H1 (cell line): ENCODE data around the gene SLC1A1. TPM values are rescaled to one million over a fixed set of nuclear protein-coding genes. Genes with fewer than 3 reads are reported as not detected.
A peak's percentile ranks its signal among the peaks of the same experiment; 100 is the strongest.

Experiments
- CTCF ChIA-PET: fragments of 300-600 bp; sonication (Branson Sonifier 250); formaldehyde crosslinking; loops from one replicate; lab custom pipeline; 2021; ENCODE audit not compliant: partially characterized antibody; lab: Charles Lee
- POLR2A ChIA-PET: fragments of 300-600 bp; sonication (Branson Sonifier 250); formaldehyde crosslinking; loops from one replicate; lab custom pipeline; 2021; ENCODE audit warnings: inconsistent platforms; ENCODE audit not compliant: partially characterized antibody; lab: Charles Lee
- DNase-seq, 2 experiments: peaks; one replicate each; pipeline versions ENCODE4 v3.0.0 to v3.0.0-alpha.2; 2010 to 2022; ENCODE audit warnings: low spot score in 2 of 2, low read depth in 1 of 2, mixed read lengths in 1 of 2
- FAIRE-seq: peaks from 2 replicates; lab custom pipeline; 2011; peaks lifted over from hg19 to GRCh38; lab: Jason Lieb, UNC
- H2AFZ ChIP-seq: 2 replicates; pipeline ENCODE4 v1.8.1; 2012; ENCODE audit warnings: low read length, inconsistent platforms
- H2AK5ac ChIP-seq: 2 replicates; pipeline ENCODE4 v1.6.1; 2013; ENCODE audit warnings: low read depth, low read length
- H2BK120ac ChIP-seq: replicated peaks from 2 replicates; pipeline ENCODE3; 2013; ENCODE audit warnings: low read depth, low read length, inconsistent platforms
- H2BK12ac ChIP-seq: 2 replicates; pipeline ENCODE4 v1.6.1; 2013; ENCODE audit warnings: low read depth, low read length
- H2BK15ac ChIP-seq: 2 replicates; pipeline ENCODE4 v1.6.1; 2013; ENCODE audit warnings: low read length
- H2BK20ac ChIP-seq: 2 replicates; pipeline ENCODE4 v1.6.1; 2013; ENCODE audit warnings: low read length
- H2BK5ac ChIP-seq: 2 replicates; pipeline ENCODE4 v1.6.1; 2013; ENCODE audit warnings: low read depth, low read length
- H3K14ac ChIP-seq: 2 replicates; pipeline ENCODE4 v1.6.1; 2013; ENCODE audit warnings: inconsistent platforms; ENCODE audit not compliant: insufficient read length
- H3K18ac ChIP-seq: 2 replicates; pipeline ENCODE4 v1.6.1; 2013; ENCODE audit warnings: low read length; ENCODE audit errors: extremely low read depth
- H3K23ac ChIP-seq: 2 replicates; pipeline ENCODE4 v1.6.1; 2013; ENCODE audit warnings: inconsistent platforms; ENCODE audit not compliant: insufficient read length
- H3K23me2 ChIP-seq: 2 replicates; pipeline ENCODE4 v1.6.1; 2013; ENCODE audit warnings: low read depth, low read length
- H3K27ac ChIP-seq: 2 replicates; pipeline ENCODE4 v1.6.1; 2011; ENCODE audit warnings: low read depth, low read length, inconsistent platforms
- H3K27me3 ChIP-seq, 4 experiments: replicated peaks in 1 of 4; 1 replicate in 1 of 4; 2 replicates in 3 of 4; pipeline versions ENCODE4 v1.6.1 to v1.8.1; 2011 to 2013; ENCODE audit warnings: low read length in 3 of 4, mild to moderate bottlenecking in 3 of 4, inconsistent platforms in 2 of 4, mixed read lengths in 2 of 4, moderate library complexity in 1 of 4; ENCODE audit not compliant: control insufficient read depth in 3 of 4, insufficient read depth in 3 of 4; ENCODE audit errors: extremely low read depth in 1 of 4
- H3K36me3 ChIP-seq, 4 experiments: 2 replicates each; pipeline versions ENCODE4 v1.6.1 to v1.8.1; 2011 to 2013; ENCODE audit warnings: mild to moderate bottlenecking in 4 of 4, low read length in 3 of 4, moderate library complexity in 2 of 4, control low read depth in 1 of 4, inconsistent platforms in 1 of 4; ENCODE audit not compliant: insufficient read depth in 4 of 4, control insufficient read depth in 2 of 4
- H3K4ac ChIP-seq: replicated peaks from 2 replicates; pipeline ENCODE3; 2013; ENCODE audit warnings: low read length, low read depth, mixed read lengths, inconsistent platforms; ENCODE audit not compliant: insufficient read length
- H3K4me1 ChIP-seq, 4 experiments: replicated peaks in 1 of 4; 1 replicate in 1 of 4; 2 replicates in 3 of 4; pipeline versions ENCODE4 v1.6.1 to v1.8.1; 2011 to 2013; ENCODE audit warnings: low read length in 3 of 4, inconsistent platforms in 2 of 4, mixed read lengths in 1 of 4; ENCODE audit not compliant: insufficient read depth in 4 of 4, control insufficient read depth in 3 of 4
- H3K4me2 ChIP-seq, 2 experiments: 2 replicates each; pipeline versions ENCODE4 v1.6.1 to v1.8.1; 2011 to 2013; ENCODE audit warnings: low read depth in 2 of 2, low read length in 2 of 2, control low read depth in 1 of 2, inconsistent platforms in 1 of 2, mild to moderate bottlenecking in 1 of 2; ENCODE audit not compliant: insufficient read depth in 1 of 2
- H3K4me3 ChIP-seq, 4 experiments: fragments of 200-600, 300-600 bp in 1 of 4; sonication (generic), shearing (Covaris generic), sonication (Bioruptor Twin) in 1 of 4; 2 replicates each; pipeline versions ENCODE4 v1.5.1 to v1.8.1; 2011 to 2016; ENCODE audit warnings: low read length in 4 of 4, low read depth in 3 of 4, control low read depth in 2 of 4, inconsistent platforms in 2 of 4, mild to moderate bottlenecking in 2 of 4, mixed read lengths in 1 of 4, moderate library complexity in 1 of 4; ENCODE audit not compliant: insufficient read depth in 2 of 4; ENCODE audit errors: extremely low read depth in 1 of 4
- H3K56ac ChIP-seq: replicated peaks from 2 replicates; pipeline ENCODE3; 2013; ENCODE audit warnings: low read depth, mild to moderate bottlenecking, mixed read lengths, low read length, inconsistent platforms; ENCODE audit not compliant: insufficient read length
- H3K79me1 ChIP-seq: 2 replicates; pipeline ENCODE4 v1.6.1; 2013; ENCODE audit warnings: low read depth, low read length, control low read depth
- H3K79me2 ChIP-seq, 2 experiments: 2 replicates each; pipeline versions ENCODE4 v1.6.1 to v1.8.1; 2012 to 2013; ENCODE audit warnings: low read length in 2 of 2, mild to moderate bottlenecking in 2 of 2, inconsistent platforms in 1 of 2; ENCODE audit not compliant: insufficient read depth in 2 of 2, control insufficient read depth in 1 of 2
- H3K9ac ChIP-seq, 4 experiments: replicated peaks in 1 of 4; 1 replicate in 1 of 4; 2 replicates in 3 of 4; pipeline versions ENCODE4 v1.6.1 to v1.8.1; 2011 to 2013; ENCODE audit warnings: low read depth in 3 of 4, low read length in 3 of 4, control low read depth in 2 of 4, mild to moderate bottlenecking in 2 of 4, moderate library complexity in 2 of 4, inconsistent platforms in 1 of 4; ENCODE audit errors: extremely low read depth in 1 of 4
- H3K9me3 ChIP-seq, 2 experiments: 2 replicates each; pipeline versions ENCODE4 v1.6.1 to v1.8.1; 2012 to 2013; ENCODE audit warnings: mild to moderate bottlenecking in 2 of 2, moderate library complexity in 2 of 2, control low read depth in 1 of 2, inconsistent platforms in 1 of 2, low read depth in 1 of 2, low read length in 1 of 2, mixed read lengths in 1 of 2; ENCODE audit not compliant: insufficient read depth in 2 of 2
- H4K20me1 ChIP-seq, 2 experiments: replicated peaks in 1 of 2; 2 replicates each; pipeline versions ENCODE3 to v1.8.1; 2011 to 2013; ENCODE audit warnings: inconsistent platforms in 2 of 2, low read length in 2 of 2, mild to moderate bottlenecking in 1 of 2; ENCODE audit not compliant: insufficient read depth in 2 of 2, control insufficient read depth in 1 of 2
- H4K5ac ChIP-seq: 2 replicates; pipeline ENCODE4 v1.6.1; 2013; ENCODE audit warnings: low read length, low read depth, mixed read lengths, inconsistent platforms; ENCODE audit not compliant: insufficient read length
- H4K8ac ChIP-seq: 2 replicates; pipeline ENCODE4 v1.8.0; 2013; ENCODE audit warnings: mild to moderate bottlenecking, moderate library complexity, low read length, inconsistent platforms; ENCODE audit not compliant: insufficient read depth; ENCODE audit errors: extremely low read depth
- H4K91ac ChIP-seq: replicated peaks from 2 replicates; pipeline ENCODE3; 2013; ENCODE audit warnings: low read length, mixed read lengths, inconsistent platforms; ENCODE audit not compliant: insufficient read length
- BCL11A ChIP-seq, 2 experiments: IDR thresholded peaks; one replicate each; pipeline ENCODE4 v1.6.1; 2011; ENCODE audit warnings: low read depth in 2 of 2, low read length in 2 of 2, mild to moderate bottlenecking in 2 of 2
- EZH2 ChIP-seq: fragments of 200-600 bp; sonication (generic); IDR thresholded peaks from 2 replicates; pipeline ENCODE4 v1.7.1; 2012; ENCODE audit warnings: low read depth, mild to moderate bottlenecking, moderate library complexity, low read length, inconsistent platforms; ENCODE audit not compliant: severe bottlenecking
- HDAC2 ChIP-seq, 2 experiments: fragments of 300-600 bp in 1 of 2; sonication (generic) in 1 of 2; IDR thresholded peaks; 2 replicates each; pipeline ENCODE4 v1.6.1; 2011 to 2012; ENCODE audit warnings: low read depth in 2 of 2, low read length in 2 of 2, mild to moderate bottlenecking in 2 of 2, moderate library complexity in 2 of 2, borderline replicate concordance in 1 of 2, inconsistent platforms in 1 of 2
- NANOG ChIP-seq: IDR thresholded peaks from 2 replicates; pipeline ENCODE4 v1.6.1; 2011; ENCODE audit warnings: low read length, low read depth, mild to moderate bottlenecking, inconsistent platforms; ENCODE audit not compliant: insufficient read depth, poor library complexity, severe bottlenecking
- RAD21 ChIP-seq, 2 experiments: IDR thresholded peaks in 1 of 2; conservative IDR thresholded peaks in 1 of 2; 2 replicates each; pipeline ENCODE4 v1.6.1; 2011; ENCODE audit warnings: low read depth in 2 of 2, low read length in 2 of 2, improper control_type of control experiment in 1 of 2, inconsistent platforms in 1 of 2, mild to moderate bottlenecking in 1 of 2, moderate library complexity in 1 of 2
- RFX5 ChIP-seq: IDR thresholded peaks from 2 replicates; pipeline ENCODE4 v1.6.1; 2011; ENCODE audit warnings: low read depth, low read length, improper control_type of control experiment, borderline replicate concordance
- RNF2 ChIP-seq: fragments of 200-900, 300-1000 bp; sonication (generic); IDR thresholded peaks from 2 replicates; pipeline ENCODE4 v1.7.1; 2016; ENCODE audit warnings: borderline replicate concordance, low read depth, mild to moderate bottlenecking, antibody characterized with exemption, low read length; ENCODE audit not compliant: poor library complexity, severe bottlenecking; ENCODE audit errors: missing control alignments
- SIRT6 ChIP-seq: IDR thresholded peaks from one replicate; pipeline ENCODE4 v1.7.1; 2012; ENCODE audit warnings: low read length, inconsistent platforms
- TAF1 ChIP-seq: IDR thresholded peaks from 2 replicates; pipeline ENCODE4 v1.6.1; 2011; ENCODE audit warnings: mild to moderate bottlenecking, low read depth, low read length
- TEAD4 ChIP-seq: IDR thresholded peaks from 2 replicates; pipeline ENCODE4 v1.6.1; 2012; ENCODE audit warnings: low read depth, low read length, inconsistent platforms, mixed read lengths
- YY1 ChIP-seq: IDR thresholded peaks from 2 replicates; pipeline ENCODE4 v1.6.1; 2011; ENCODE audit warnings: low read depth, mild to moderate bottlenecking, low read length
- WGBS, 2 experiments: shearing (Covaris generic) in 1 of 2; methylation state at CpG; one replicate each; pipeline versions ENCODE4 v1.1.6 to v1.1.7; 2013 to 2015; ENCODE audit warnings: low lambda C conversion rate in 2 of 2, mixed read lengths in 2 of 2, inconsistent platforms in 1 of 2, low coverage in 1 of 2, missing lambda C conversion rate in 1 of 2; ENCODE audit not compliant: insufficient replicate concordance in 2 of 2, insufficient coverage in 1 of 2, insufficient read length in 1 of 2; ENCODE audit errors: extremely low coverage in 1 of 2, missing lambda C conversion rate in 1 of 2; 5-methylcytosine and 5-hydroxymethylcytosine counted together
- polyA plus RNA-seq, 7 experiments: library from polyadenylated mRNA; depleted of rRNA in 3 of 7; stranded (reverse) in 5 of 7; unstranded in 2 of 7; fragments of >200 nt in 5 of 7; fragments of 200-250 nt in 2 of 7; gene quantifications; 1 replicate in 5 of 7; 2 replicates in 1 of 7; 4 replicates in 1 of 7; pipeline versions ENCODE4 v1.2.1 to v1.2.3, GENCODE V29; 2011 to 2013; ENCODE audit warnings: missing spikeins in 2 of 7, mixed read lengths in 2 of 7
- total RNA-seq: library from RNA; stranded (reverse); fragmentation: NEBNext Ultra II Directional; extraction: Animal tissue kit (Norgen Biotek cat#: 25700); gene quantifications from 2 replicates; pipeline ENCODE4 v1.2.1, GENCODE V29; 2021
- TF ChIP-seq, protein P1 (sequence below): IDR thresholded peaks from 2 replicates; pipeline ENCODE4 v1.6.1; 2012; ENCODE audit warnings: inconsistent platforms

The SLC1A1 gene
- total and polyA plus RNA-seq, 2 of the 8 experiments (the other 6 are each of a cell fraction or from before 2014, with no cell fraction given) = 4.7 to 11.7 TPM

GRCh38 chr9:4489562-4489918 lies 728 bp upstream of the SLC1A1 start:
- H3K9me3 ChIP-seq = no peaks in the 10 kb centered on the region
- no peak overlapping the region; a peak in 1 of 7 replicates for H3K9ac ChIP-seq
- H2AFZ ChIP-seq = peak overlapping the region; percentile 97
- no peak overlapping the region for H2BK12ac ChIP-seq
- no peaks in the 10 kb centered on the region for H3K79me1 ChIP-seq
- H4K91ac ChIP-seq = no peak overlapping the region
- TF ChIP-seq TAF1 = no peak
- TF ChIP-seq HDAC2 (IDR thresholded peaks at IDR 0.05; ENCODE audit: borderline replicate concordance in 1 of 2, low read depth in 2 of 2, low read length in 2 of 2) = no peak
- TF ChIP-seq BCL11A (IDR thresholded peaks at IDR 0.05; ENCODE audit: low read depth in 2 of 2, low read length in 2 of 2) = no peak
- no peak for TF ChIP-seq YY1
- TF ChIP-seq RFX5 = no peak
- TF ChIP-seq TEAD4 = no peak
- TF ChIP-seq RNF2 = no peak
- no peak for TF ChIP-seq NANOG
- TF ChIP-seq, protein P1, sequence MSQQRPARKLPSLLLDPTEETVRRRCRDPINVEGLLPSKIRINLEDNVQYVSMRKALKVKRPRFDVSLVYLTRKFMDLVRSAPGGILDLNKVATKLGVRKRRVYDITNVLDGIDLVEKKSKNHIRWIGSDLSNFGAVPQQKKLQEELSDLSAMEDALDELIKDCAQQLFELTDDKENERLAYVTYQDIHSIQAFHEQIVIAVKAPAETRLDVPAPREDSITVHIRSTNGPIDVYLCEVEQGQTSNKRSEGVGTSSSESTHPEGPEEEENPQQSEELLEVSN = no peak
- TF ChIP-seq EZH2 = no peak
- TF ChIP-seq SIRT6 = no peak
- no peak for TF ChIP-seq RAD21 (IDR thresholded peaks at IDR 0.05 in 1 of 2, conservative IDR thresholded peaks at IDR 0.05 in 1 of 2; ENCODE audit: low read depth in 2 of 2, low read length in 2 of 2)
- 8% methylated on average over 8 of the region's 8 CpGs; no CpG with 5 or more reads in 1 of the 2 experiments for WGBS, 2 experiments
- no peaks in the 10 kb centered on the region for H3K79me2 ChIP-seq
- H3K36me3 ChIP-seq = no peaks in the 10 kb centered on the region
- peaks cover 0 to 10% (median 2%) of the 10 kb centered on the region in 4 experiments; a peak in 5 of 7 replicates for H3K4me1 ChIP-seq
- no peak overlapping the region for H4K8ac ChIP-seq
- no peak overlapping the region for H4K5ac ChIP-seq
- POLR2A ChIA-PET = no interaction called here
- H4K20me1 ChIP-seq = no peaks in the 10 kb centered on the region
- H3K27me3 ChIP-seq = peaks cover 4 to 27% (median 17%) of the 10 kb centered on the region in 4 experiments; a peak in 6 of 7 replicates
- H2AK5ac ChIP-seq = no peak overlapping the region
- H2BK20ac ChIP-seq = no peak overlapping the region
- H3K23ac ChIP-seq = no peak overlapping the region
- no peak overlapping the region for H3K27ac ChIP-seq
- peaks cover 22% of the 10 kb centered on the region; the same call in 1 of the 2 replicates for H3K23me2 ChIP-seq
- no peak overlapping the region for H2BK5ac ChIP-seq
- FAIRE-seq = no peak
- peak in 1 of 2 experiments; percentile 53 for DNase-seq
- no peak overlapping the region for H3K18ac ChIP-seq
- CTCF ChIA-PET = interaction anchor here (0.7 to 2.0 kb wide), 2 partner anchors 11 to 60 kb away, joined by 3 to 8 read pairs; no protein-coding TSS in a partner anchor
- H3K4me2 ChIP-seq = peak overlapping the region; percentile 90 to 96
- no peak overlapping the region for H3K4ac ChIP-seq
- H2BK120ac ChIP-seq = no peak overlapping the region
- no peak overlapping the region for H3K14ac ChIP-seq
- peak overlapping the region; percentile 50 to 69 (median 65) for H3K4me3 ChIP-seq
- H3K56ac ChIP-seq = no peak overlapping the region
- no peak overlapping the region for H2BK15ac ChIP-seq
